Measurements from ENCODE around the gene PTPRO.

- TF ChIP-seq CTCF (IDR thresholded peaks at IDR 0.05; ENCODE audit: low read depth, low read length, missing input control), result no peak
- TF ChIP-seq NR2F2 (IDR thresholded peaks at IDR 0.05), result no peak
- TF ChIP-seq FOXA1 (IDR thresholded peaks at IDR 0.05), result no peak
Observed at GRCh38 chr12:15389561-15389960, 67.3 kb downstream of the PTPRO start.

All from liver (tissue), 3 donors.